Lower leg skin (tissue), 4 donors: Measurements from ENCODE around the gene SIGLEC9. TPM values are rescaled to one million over a fixed set of nuclear protein-coding genes. Genes with fewer than 3 reads are reported as not detected.
A peak's percentile ranks its signal among the peaks of the same experiment; 100 is the strongest.

Source experiments
- DNase-seq, 2 donors: peaks; one replicate each; pipeline ENCODE4 v3.0.0-alpha.2; 2019; ENCODE audit warnings: low spot score in 2 of 2
- H3K4me3 ChIP-seq: fragments of 200-600 bp; sonication (generic); 2 replicates; pipeline ENCODE4 v1.5.1; 2017; ENCODE audit warnings: mild to moderate bottlenecking, low read depth; ENCODE audit not compliant: poor library complexity, severe bottlenecking
- CTCF ChIP-seq, 3 donors: fragments of 450-650 bp; IDR thresholded peaks; one replicate each; pipeline ENCODE4 v1.5.1; 2016; ENCODE audit warnings: antibody characterized with exemption in 3 of 3, mild to moderate bottlenecking in 3 of 3, moderate library complexity in 2 of 3
- POLR2A ChIP-seq, 2 donors: fragments of 450-650 bp; IDR thresholded peaks; one replicate each; pipeline ENCODE4 v1.6.1; 2016 to 2017; ENCODE audit warnings: antibody characterized with exemption in 2 of 2, mild to moderate bottlenecking in 1 of 2, moderate library complexity in 1 of 2
- WGBS, 2 donors: methylation state at CpG; one replicate each; pipeline ENCODE4 v1.1.5; 2018; 5-methylcytosine and 5-hydroxymethylcytosine counted together
- intact Hi-C: fragments of 100-400 bp; cut with DNase I; formaldehyde crosslinking; loops from one replicate; pipeline ENCODE4 v1.15.0; 2023; ENCODE audit warnings: low total_unique reads
- total RNA-seq, 4 donors: library from RNA; depleted of rRNA; stranded (reverse); fragments of >200 nt; gene quantifications; one replicate each; pipeline ENCODE4 v1.1.0, GENCODE V29; 2016

Gene SIGLEC9
- total RNA-seq, 4 donors from 2014 or later: 0.15 to 2.7 (median 1.2) TPM

- intact Hi-C loops: no loop called here
- WGBS, 2 donors: 65 to 69% methylated on average over 9 of the region's 9 CpGs
- DNase-seq: no peak
- TF ChIP-seq CTCF (IDR thresholded peaks at IDR 0.05) (no peak), POLR2A (IDR thresholded peaks at IDR 0.05) (no peak)
- no peak overlapping the region for H3K4me3 ChIP-seq
Measured at GRCh38 chr19:51123802-51124201, 904 bp upstream of the SIGLEC9 start.

- intact Hi-C loops: no loop called here
- WGBS, 2 donors: 85 to 88% methylated on average over 7 to 9 of the region's 9 CpGs
- no peak for DNase-seq
- no peak overlapping the region for H3K4me3 ChIP-seq
- TF ChIP-seq POLR2A (IDR thresholded peaks at IDR 0.05) (no peak), CTCF (IDR thresholded peaks at IDR 0.05) (no peak)
Measured at GRCh38 chr19:51124216-51124615, 490 bp upstream of the SIGLEC9 start.

DNA sequence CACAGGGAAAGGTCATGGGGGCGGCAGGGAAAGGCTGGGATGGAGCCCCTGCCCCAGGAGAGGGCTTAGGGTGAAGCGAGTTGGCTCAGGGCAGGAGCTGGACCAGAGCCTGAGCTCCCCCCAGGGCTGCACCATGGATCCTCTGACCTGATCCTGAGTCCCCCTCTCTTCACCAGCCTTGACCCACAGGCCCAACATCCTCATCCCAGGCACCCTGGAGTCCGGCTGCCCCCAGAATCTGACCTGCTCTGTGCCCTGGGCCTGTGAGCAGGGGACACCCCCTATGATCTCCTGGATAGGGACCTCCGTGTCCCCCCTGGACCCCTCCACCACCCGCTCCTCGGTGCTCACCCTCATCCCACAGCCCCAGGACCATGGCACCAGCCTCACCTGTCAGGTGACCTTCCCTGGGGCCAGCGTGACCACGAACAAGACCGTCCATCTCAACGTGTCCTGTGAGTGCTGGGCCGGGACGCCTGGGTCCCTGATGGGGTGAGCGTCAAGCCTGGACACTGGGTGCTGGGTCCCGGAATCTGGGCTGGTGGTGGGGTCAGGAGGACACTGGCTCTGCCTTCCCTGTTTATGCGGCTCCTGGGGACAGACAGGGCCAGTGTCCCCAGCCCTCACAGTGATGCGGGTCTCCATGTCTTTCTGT lies 842 bp downstream of the SIGLEC9 start:
- 87 to 92% methylated on average over 16 of the region's 16 CpGs for WGBS, 2 donors
- H3K4me3 ChIP-seq: no peak overlapping the region
- TF ChIP-seq CTCF (IDR thresholded peaks at IDR 0.05) (no peak), POLR2A (IDR thresholded peaks at IDR 0.05) (no peak)
- DNase-seq: no peak
- intact Hi-C loops: no loop called here

DNA sequence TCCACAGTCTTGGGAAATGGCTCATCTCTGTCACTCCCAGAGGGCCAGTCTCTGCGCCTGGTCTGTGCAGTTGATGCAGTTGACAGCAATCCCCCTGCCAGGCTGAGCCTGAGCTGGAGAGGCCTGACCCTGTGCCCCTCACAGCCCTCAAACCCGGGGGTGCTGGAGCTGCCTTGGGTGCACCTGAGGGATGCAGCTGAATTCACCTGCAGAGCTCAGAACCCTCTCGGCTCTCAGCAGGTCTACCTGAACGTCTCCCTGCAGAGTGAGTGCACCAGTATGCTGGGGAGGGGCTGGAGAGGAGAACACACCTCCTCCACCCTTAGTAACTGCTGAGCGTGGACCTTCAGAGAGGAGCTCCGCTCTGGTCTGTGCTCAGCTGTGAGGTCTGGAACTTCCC lies 2.3 kb downstream of the SIGLEC9 start:
- 56 to 57% methylated on average over 5 to 6 of the region's 6 CpGs for WGBS, 2 donors
- intact Hi-C loops: no loop called here
- TF ChIP-seq CTCF (IDR thresholded peaks at IDR 0.05) (no peak), POLR2A (IDR thresholded peaks at IDR 0.05) (no peak)
- no peak for DNase-seq
- H3K4me3 ChIP-seq: no peak overlapping the region

GRCh38 chr19:51127755-51128154 lies 3.0 kb downstream of the SIGLEC9 start:
- peak in 1 of 2 donors; percentile 36 for DNase-seq
- no peak overlapping the region for H3K4me3 ChIP-seq
- TF ChIP-seq POLR2A (IDR thresholded peaks at IDR 0.05): no peak
- no peak for TF ChIP-seq CTCF (IDR thresholded peaks at IDR 0.05)
- intact Hi-C loops: no loop called here
- WGBS, 2 donors: 59 to 62% methylated on average over 4 of the region's 4 CpGs

- H3K4me3 ChIP-seq: no peak overlapping the region
- no peak for TF ChIP-seq CTCF (IDR thresholded peaks at IDR 0.05)
- no peak for TF ChIP-seq POLR2A (IDR thresholded peaks at IDR 0.05)
- 87 to 89% methylated on average over 7 of the region's 7 CpGs for WGBS, 2 donors
- intact Hi-C loops: no loop called here
- no peak for DNase-seq
Measured at GRCh38 chr19:51128227-51128626, 3.5 kb downstream of the SIGLEC9 start.
